A549 (cell line): ENCODE data around the gene CCDC73. TPM values are rescaled to one million over a fixed set of nuclear protein-coding genes. Genes with fewer than 3 reads are reported as not detected.

Experiments
- ATAC-seq, 2 experiments: fragments of 200-7000 bp in 1 of 2; fragments of >200 bp in 1 of 2; cut with Nextera tagmentation in 1 of 2; cut with Tn5 transposase in 1 of 2; 3 replicates each; pipeline versions ENCODE4 v1.8.0 to v1.9.1; 2018 to 2020; ENCODE audit warnings: mild to moderate bottlenecking in 1 of 2, moderate library complexity in 1 of 2
- CTCF ChIA-PET: fragments of 300-600 bp; sonication (Branson Sonifier 250); formaldehyde crosslinking; extraction: SDS; loops from one replicate; lab custom pipeline; 2021; ENCODE audit warnings: antibody characterized with exemption, inconsistent platforms; lab: Yijun Ruan, JAX
- POLR2A ChIA-PET: fragments of 350-600 bp; formaldehyde crosslinking; extraction: SDS; loops from one replicate; lab custom pipeline; 2021; ENCODE audit warnings: antibody characterized with exemption, inconsistent platforms; lab: Yijun Ruan, JAX
- DNase-seq, 2 experiments: peaks; one replicate each; pipeline versions ENCODE4 v3.0.0 to v3.0.0-alpha.2; 2011 to 2016; ENCODE audit warnings: low read depth in 1 of 2, low spot score in 1 of 2
- FAIRE-seq: peaks from 2 replicates; lab custom pipeline; 2011; peaks lifted over from hg19 to GRCh38; lab: Jason Lieb, UNC
- H3K27ac ChIP-seq, 2 experiments: fragments of >200 bp; sonication (Bioruptor Twin); formaldehyde crosslinking; 3 replicates each; pipeline ENCODE4 v1.5.1; 2016 to 2017
- H3K4me1 ChIP-seq: fragments of >200 bp; sonication (Bioruptor Twin); formaldehyde crosslinking; 3 replicates; pipeline ENCODE4 v1.6.1; 2016
- H3K4me2 ChIP-seq: fragments of >200 bp; sonication (Bioruptor Twin); formaldehyde crosslinking; 3 replicates; pipeline ENCODE4 v1.6.1; 2016
- H3K4me3 ChIP-seq: fragments of >200 bp; sonication (Bioruptor Twin); formaldehyde crosslinking; 3 replicates; pipeline ENCODE4 v1.5.1; 2016
- H3K9me3 ChIP-seq: fragments of >200 bp; sonication (Bioruptor Twin); formaldehyde crosslinking; 3 replicates; pipeline ENCODE4 v1.6.1; 2016
- BHLHE40 ChIP-seq: IDR thresholded peaks from 2 replicates; pipeline ENCODE4 v1.6.1; 2012; ENCODE audit warnings: low read depth, low read length, inconsistent platforms
- EHF ChIP-seq: fragments of 250-450 bp; sonication (Bioruptor Pico); IDR thresholded peaks from 2 replicates; pipeline ENCODE4 v1.5.0; 2020; ENCODE audit warnings: mild to moderate bottlenecking
- ESRRA ChIP-seq: fragments of 150-350 bp; IDR thresholded peaks from 2 replicates; pipeline ENCODE4 v1.6.1; 2014; ENCODE audit warnings: mild to moderate bottlenecking, low read length, borderline replicate concordance
- FOSB ChIP-seq: fragments of 250-450 bp; sonication (Bioruptor Pico); IDR thresholded peaks from 2 replicates; pipeline ENCODE4 v1.5.0; 2020; ENCODE audit warnings: mild to moderate bottlenecking, moderate library complexity
- HOXB13 ChIP-seq: fragments of 250-450 bp; sonication (Bioruptor Pico); IDR thresholded peaks from 2 replicates; pipeline ENCODE4 v1.5.0; 2020; ENCODE audit warnings: low read depth, mild to moderate bottlenecking, moderate library complexity
- KDM1A ChIP-seq: fragments of 200-600 bp; sonication (generic); IDR thresholded peaks from 2 replicates; pipeline ENCODE4 v1.6.1; 2016; ENCODE audit warnings: low read depth, mild to moderate bottlenecking
- KDM5A ChIP-seq: fragments of 200-600 bp; sonication (generic); IDR thresholded peaks from 2 replicates; pipeline ENCODE4 v1.6.1; 2016; ENCODE audit warnings: antibody characterized with exemption, mild to moderate bottlenecking
- NPAS2 ChIP-seq: fragments of 250-450 bp; sonication (Bioruptor Pico); IDR thresholded peaks from 2 replicates; pipeline ENCODE4 v1.8.0; 2022; ENCODE audit warnings: mild to moderate bottlenecking, moderate library complexity, borderline replicate concordance
- NR3C1 ChIP-seq: fragments of >200 bp; sonication (Bioruptor Twin); formaldehyde crosslinking; IDR thresholded peaks from 3 replicates; pipeline ENCODE4 v1.6.1; 2017
- RCOR1 ChIP-seq: fragments of 150-350 bp; IDR thresholded peaks from 2 replicates; pipeline ENCODE4 v1.6.1; 2014; ENCODE audit warnings: antibody characterized with exemption, low read length, low read depth
- RFX5 ChIP-seq: fragments of 450-650 bp; IDR thresholded peaks from 2 replicates; pipeline ENCODE4 v1.7.1; 2014; ENCODE audit warnings: antibody characterized with exemption, mild to moderate bottlenecking, moderate library complexity
- SREBF2 ChIP-seq: fragments of 450-650 bp; IDR thresholded peaks from 2 replicates; pipeline ENCODE4 v1.6.1; 2014; ENCODE audit warnings: mild to moderate bottlenecking, moderate library complexity
- TP53 ChIP-seq: fragments of 250-450 bp; sonication (Bioruptor Pico); IDR thresholded peaks from 2 replicates; pipeline ENCODE4 v1.5.0; 2021; ENCODE audit warnings: mild to moderate bottlenecking, moderate library complexity
- WGBS: methylation state at CpG from one replicate; pipeline ENCODE4 v1.1.6; 2017; ENCODE audit errors: missing lambda C conversion rate; 5-methylcytosine and 5-hydroxymethylcytosine counted together
- polyA plus RNA-seq, 4 experiments: library from polyadenylated mRNA; depleted of rRNA in 3 of 4; stranded (reverse); fragments of >200 nt; fragmentation: RNase III in 1 of 4; extraction: RNeasy Plus Mini Kit Qiagen cat#74134 plus additional on column Dnase treatment in 1 of 4; gene quantifications; 2 replicates in 3 of 4; 3 replicates in 1 of 4; pipeline ENCODE4 v1.2.3, GENCODE V29; 2011 to 2017
- TF ChIP-seq, protein P1 (sequence below): fragments of 250-450 bp; sonication (Bioruptor Pico); IDR thresholded peaks from 2 replicates; pipeline ENCODE4 v1.5.0; 2021; ENCODE audit warnings: mild to moderate bottlenecking, moderate library complexity, borderline replicate concordance
- TF ChIP-seq, protein P2 (sequence below): fragments of 200-600 bp; sonication (generic); IDR thresholded peaks from 2 replicates; pipeline ENCODE4 v1.6.1; 2016; ENCODE audit warnings: antibody characterized with exemption, mild to moderate bottlenecking, moderate library complexity
- TF ChIP-seq, protein P3 (sequence below): IDR thresholded peaks from 2 replicates; pipeline ENCODE4 v1.6.1; 2012
- TF ChIP-seq, protein P4 (sequence below): IDR thresholded peaks from 2 replicates; pipeline ENCODE4 v1.6.1; 2012

The CCDC73 gene
- polyA plus RNA-seq, 2 of the 4 experiments (the other 2 are of a cell fraction), result 0.03 TPM; not detected in 1

DNA sequence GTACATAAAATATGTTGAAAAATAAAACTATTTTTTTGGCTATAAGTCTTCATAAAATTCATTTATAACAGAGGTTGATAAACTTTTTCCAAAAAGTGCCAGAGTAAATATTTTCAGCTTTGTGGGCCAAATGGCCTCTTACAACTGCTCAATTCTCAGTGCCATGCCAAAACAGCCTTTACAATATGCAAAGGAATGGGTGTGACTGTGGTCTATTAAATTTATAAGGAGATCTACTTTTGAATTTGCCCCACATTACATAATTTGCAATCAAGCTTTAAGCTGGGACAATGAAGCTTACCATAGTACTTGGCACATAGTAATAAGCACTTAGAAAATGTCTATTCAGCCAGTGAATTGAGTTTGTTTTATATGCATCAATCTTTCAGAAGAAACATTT, 188.2 kb downstream of the CCDC73 start:
- Histone ChIP-seq H3K9me3 (0 out of 3 replicates have a peak, but pooled peaks cover 3% of the 10 kb centered on the region), H3K27ac (no peak overlapping the region), H3K4me2 (no peak overlapping the region), H3K4me3 (no peak overlapping the region)
- POLR2A ChIA-PET, result interaction anchor here (0.7 kb wide), 1 partner anchor 1345 kb away, joined by 3 read pairs; no protein-coding TSS in a partner anchor
- no peak for TF ChIP-seq NPAS2
- TF ChIP-seq, all 56 proteins: peak for 0
- CTCF ChIA-PET, result interaction anchor here (0.9 to 2.4 kb wide), 3 partner anchors 9 to 283 kb away, joined by 3 to 6 read pairs (median 3); no protein-coding TSS in a partner anchor
- no peak for DNase-seq
- FAIRE-seq, result no peak
- no peaks in the 10 kb centered on the region for H3K4me1 ChIP-seq
- no peak for ATAC-seq

DNA sequence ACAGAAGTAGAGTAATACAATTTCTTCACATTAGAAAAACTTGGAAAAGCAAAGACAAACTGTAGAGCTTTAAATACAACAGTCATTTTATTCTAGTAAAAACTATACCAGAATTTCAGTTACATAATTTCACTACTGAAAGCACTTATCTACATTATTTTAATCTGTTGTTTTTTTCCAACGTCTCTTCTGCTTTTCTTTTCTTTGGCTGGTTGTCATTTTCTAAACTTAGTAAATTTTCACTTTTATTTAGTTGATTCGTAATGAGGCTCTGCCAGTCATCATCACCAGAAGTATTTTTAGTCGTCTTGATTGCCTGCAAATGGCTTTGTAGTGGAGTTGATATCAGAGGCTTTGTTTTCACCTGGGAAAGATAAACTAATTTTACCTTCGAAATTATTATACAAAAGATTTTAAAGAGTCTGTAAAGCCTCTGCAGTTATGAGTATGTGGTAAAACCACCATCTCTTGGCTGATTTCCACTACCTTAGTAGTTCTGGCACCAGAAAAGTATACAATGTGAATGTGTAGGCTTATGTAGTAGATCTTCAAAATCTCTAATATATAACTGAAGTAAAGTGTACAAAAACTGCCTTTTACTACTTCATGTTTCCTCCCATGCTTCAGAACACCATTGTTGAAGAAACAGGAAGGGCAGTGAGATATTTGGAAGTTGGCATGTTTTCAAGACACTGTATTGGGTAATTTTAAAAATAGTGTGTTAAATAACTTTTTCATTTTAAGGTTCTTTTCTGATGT, 191.6 kb downstream of the CCDC73 start:
- Histone ChIP-seq H3K4me2 (no peak overlapping the region), H3K4me3 (no peak overlapping the region), H3K9me3 (no peaks in the 10 kb centered on the region), H3K27ac (no peak overlapping the region), H3K4me1 (no peaks in the 10 kb centered on the region)
- no peak for DNase-seq
- peak; percentile 61 for FAIRE-seq
- TF ChIP-seq, protein P1, sequence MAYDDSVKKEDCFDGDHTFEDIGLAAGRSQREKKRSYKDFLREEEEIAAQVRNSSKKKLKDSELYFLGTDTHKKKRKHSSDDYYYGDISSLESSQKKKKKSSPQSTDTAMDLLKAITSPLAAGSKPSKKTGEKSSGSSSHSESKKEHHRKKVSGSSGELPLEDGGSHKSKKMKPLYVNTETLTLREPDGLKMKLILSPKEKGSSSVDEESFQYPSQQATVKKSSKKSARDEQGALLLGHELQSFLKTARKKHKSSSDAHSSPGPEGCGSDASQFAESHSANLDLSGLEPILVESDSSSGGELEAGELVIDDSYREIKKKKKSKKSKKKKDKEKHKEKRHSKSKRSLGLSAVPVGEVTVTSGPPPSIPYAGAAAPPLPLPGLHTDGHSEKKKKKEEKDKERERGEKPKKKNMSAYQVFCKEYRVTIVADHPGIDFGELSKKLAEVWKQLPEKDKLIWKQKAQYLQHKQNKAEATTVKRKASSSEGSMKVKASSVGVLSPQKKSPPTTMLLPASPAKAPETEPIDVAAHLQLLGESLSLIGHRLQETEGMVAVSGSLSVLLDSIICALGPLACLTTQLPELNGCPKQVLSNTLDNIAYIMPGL (CRISPR knock-in tag), result no peak
- TF ChIP-seq, protein P2, sequence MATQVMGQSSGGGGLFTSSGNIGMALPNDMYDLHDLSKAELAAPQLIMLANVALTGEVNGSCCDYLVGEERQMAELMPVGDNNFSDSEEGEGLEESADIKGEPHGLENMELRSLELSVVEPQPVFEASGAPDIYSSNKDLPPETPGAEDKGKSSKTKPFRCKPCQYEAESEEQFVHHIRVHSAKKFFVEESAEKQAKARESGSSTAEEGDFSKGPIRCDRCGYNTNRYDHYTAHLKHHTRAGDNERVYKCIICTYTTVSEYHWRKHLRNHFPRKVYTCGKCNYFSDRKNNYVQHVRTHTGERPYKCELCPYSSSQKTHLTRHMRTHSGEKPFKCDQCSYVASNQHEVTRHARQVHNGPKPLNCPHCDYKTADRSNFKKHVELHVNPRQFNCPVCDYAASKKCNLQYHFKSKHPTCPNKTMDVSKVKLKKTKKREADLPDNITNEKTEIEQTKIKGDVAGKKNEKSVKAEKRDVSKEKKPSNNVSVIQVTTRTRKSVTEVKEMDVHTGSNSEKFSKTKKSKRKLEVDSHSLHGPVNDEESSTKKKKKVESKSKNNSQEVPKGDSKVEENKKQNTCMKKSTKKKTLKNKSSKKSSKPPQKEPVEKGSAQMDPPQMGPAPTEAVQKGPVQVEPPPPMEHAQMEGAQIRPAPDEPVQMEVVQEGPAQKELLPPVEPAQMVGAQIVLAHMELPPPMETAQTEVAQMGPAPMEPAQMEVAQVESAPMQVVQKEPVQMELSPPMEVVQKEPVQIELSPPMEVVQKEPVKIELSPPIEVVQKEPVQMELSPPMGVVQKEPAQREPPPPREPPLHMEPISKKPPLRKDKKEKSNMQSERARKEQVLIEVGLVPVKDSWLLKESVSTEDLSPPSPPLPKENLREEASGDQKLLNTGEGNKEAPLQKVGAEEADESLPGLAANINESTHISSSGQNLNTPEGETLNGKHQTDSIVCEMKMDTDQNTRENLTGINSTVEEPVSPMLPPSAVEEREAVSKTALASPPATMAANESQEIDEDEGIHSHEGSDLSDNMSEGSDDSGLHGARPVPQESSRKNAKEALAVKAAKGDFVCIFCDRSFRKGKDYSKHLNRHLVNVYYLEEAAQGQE, result no peak
- no peak for TF ChIP-seq RFX5
- no peak for TF ChIP-seq KDM5A
- no peak for TF ChIP-seq EHF (CRISPR knock-in tag)
- TF ChIP-seq SREBF2, result no peak
- TF ChIP-seq TP53 (CRISPR knock-in tag), result no peak
- TF ChIP-seq, protein P3, sequence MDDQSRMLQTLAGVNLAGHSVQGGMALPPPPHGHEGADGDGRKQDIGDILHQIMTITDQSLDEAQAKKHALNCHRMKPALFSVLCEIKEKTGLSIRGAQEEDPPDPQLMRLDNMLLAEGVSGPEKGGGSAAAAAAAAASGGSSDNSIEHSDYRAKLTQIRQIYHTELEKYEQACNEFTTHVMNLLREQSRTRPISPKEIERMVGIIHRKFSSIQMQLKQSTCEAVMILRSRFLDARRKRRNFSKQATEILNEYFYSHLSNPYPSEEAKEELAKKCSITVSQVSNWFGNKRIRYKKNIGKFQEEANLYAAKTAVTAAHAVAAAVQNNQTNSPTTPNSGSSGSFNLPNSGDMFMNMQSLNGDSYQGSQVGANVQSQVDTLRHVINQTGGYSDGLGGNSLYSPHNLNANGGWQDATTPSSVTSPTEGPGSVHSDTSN, result no peak
- no peak for TF ChIP-seq FOSB (CRISPR knock-in tag)
- TF ChIP-seq HOXB13, result no peak
- no peak for TF ChIP-seq KDM1A
- no peak for TF ChIP-seq NR3C1
- TF ChIP-seq, protein P4, sequence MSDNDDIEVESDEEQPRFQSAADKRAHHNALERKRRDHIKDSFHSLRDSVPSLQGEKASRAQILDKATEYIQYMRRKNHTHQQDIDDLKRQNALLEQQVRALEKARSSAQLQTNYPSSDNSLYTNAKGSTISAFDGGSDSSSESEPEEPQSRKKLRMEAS, result no peak
- TF ChIP-seq ESRRA, result no peak
- TF ChIP-seq RCOR1, result no peak
- no peak for TF ChIP-seq BHLHE40
- POLR2A ChIA-PET, result no interaction called here
- CTCF ChIA-PET, result no interaction called here
- ATAC-seq, result no peak
- WGBS, result 91% methylated on average over 4 of the region's 4 CpGs
